Esophagus muscularis mucosa (tissue), 4 donors: ENCODE measurements around the gene STX1A. TPM values are rescaled to one million over a fixed set of nuclear protein-coding genes. Genes with fewer than 3 reads are reported as not detected.
A peak's percentile ranks its signal among the peaks of the same experiment; 100 is the strongest.

Experiments
- DNase-seq: peaks from one replicate; pipeline ENCODE4 v3.0.0-alpha.2; 2017; ENCODE audit errors: extremely low spot score
- H3K27ac ChIP-seq, 4 donors: fragments of 200-600 bp; sonication (generic); replicated peaks in 1 of 4; 1 replicate in 3 of 4; 2 replicates in 1 of 4; pipeline ENCODE4 v1.5.1; 2016 to 2019; ENCODE audit warnings: mild to moderate bottlenecking in 1 of 4
- H3K27me3 ChIP-seq, 4 donors: fragments of 200-600 bp; sonication (generic); one replicate each; pipeline versions ENCODE4 v1.5.1 to v1.6.0; 2016 to 2019
- H3K36me3 ChIP-seq, 4 donors: fragments of 200-600 bp; sonication (generic); one replicate each; pipeline ENCODE4 v1.5.1; 2016 to 2019
- H3K4me1 ChIP-seq, 4 donors: fragments of 200-600 bp; sonication (generic); one replicate each; pipeline ENCODE4 v1.5.1; 2016 to 2019
- H3K4me3 ChIP-seq, 4 donors: fragments of 200-600 bp; sonication (generic); 1 replicate in 2 of 4; 2 replicates in 2 of 4; pipeline ENCODE4 v1.5.1; 2016 to 2019; ENCODE audit warnings: mild to moderate bottlenecking in 4 of 4, moderate library complexity in 1 of 4
- H3K9me3 ChIP-seq, 4 donors: fragments of 200-600 bp; sonication (generic); 1 replicate in 3 of 4; 2 replicates in 1 of 4; pipeline ENCODE4 v1.5.1; 2016 to 2019
- CTCF ChIP-seq, 3 experiments: fragments of 200-600 bp in 2 of 3; fragments of 450-650 bp in 1 of 3; sonication (generic) in 2 of 3; IDR thresholded peaks; one replicate each; pipeline ENCODE4 v1.5.1; 2017 to 2019; ENCODE audit warnings: antibody characterized with exemption in 3 of 3, mild to moderate bottlenecking in 2 of 3, moderate library complexity in 1 of 3
- EP300 ChIP-seq: sonication (generic); formaldehyde crosslinking; IDR thresholded peaks from one replicate; pipeline ENCODE4 v1.6.1; 2017; ENCODE audit warnings: antibody characterized with exemption
- POLR2A ChIP-seq: fragments of 450-650 bp; IDR thresholded peaks from one replicate; pipeline ENCODE4 v1.6.1; 2017; ENCODE audit warnings: antibody characterized with exemption, moderate library complexity, mild to moderate bottlenecking, low read depth
- POLR2AphosphoS5 ChIP-seq, 2 donors: sonication (generic); formaldehyde crosslinking; IDR thresholded peaks; one replicate each; pipeline ENCODE4 v1.6.1; 2017; ENCODE audit warnings: antibody characterized with exemption in 2 of 2
- WGBS: methylation state at CpG from one replicate; pipeline ENCODE4 v1.1.5; 2018; 5-methylcytosine and 5-hydroxymethylcytosine counted together
- intact Hi-C: fragments of 100-400 bp; cut with DNase I; formaldehyde crosslinking; loops from one replicate; pipeline ENCODE4 v1.15.1; 2023
- total RNA-seq, 4 donors: library from RNA; depleted of rRNA; stranded (reverse); fragments of >200 nt; gene quantifications; one replicate each; pipeline versions ENCODE4 v1.1.0 to v1.2.1, GENCODE V29; 2016

The STX1A gene
- total RNA-seq, 4 donors from 2014 or later, result 7.1 to 16.0 (median 9.6) TPM

- intact Hi-C loops, result no loop called here
These were observed 16.0 kb upstream of the STX1A start for GRCh38 chr7:73735528-73735905.

GRCh38 chr7:73734619-73735527 is 15.4 kb upstream of the STX1A start:
- TF ChIP-seq CTCF (IDR thresholded peaks at IDR 0.05) (peak; percentile 55 to 83 (median 58)), EP300 (no peak), POLR2AphosphoS5 (IDR thresholded peaks at IDR 0.05) (peak; percentile 39 to 49), POLR2A (no peak)
- Histone ChIP-seq H3K9me3 (no peaks in the 10 kb centered on the region), H3K27ac (peak overlapping the region in 3 of 4 donors; percentile 9 to 52 (median 47)), H3K4me1 (peaks cover 17 to 33% (median 25%) of the 10 kb centered on the region in 4 donors), H3K27me3 (no peaks in the 10 kb centered on the region), H3K4me3 (no peak overlapping the region), H3K36me3 (peaks cover 0 to 23% (median 20%) of the 10 kb centered on the region in 4 donors)
- WGBS, result 62% methylated on average over 13 of the region's 16 CpGs
- intact Hi-C loops, result no loop called here
- no peak for DNase-seq

More at GRCh38 chr7:73735528-73735905, 16.0 kb upstream of the STX1A start:
- H3K4me1 ChIP-seq, result peaks cover 17 to 33% (median 25%) of the 10 kb centered on the region in 4 donors
- no peak overlapping the region for H3K4me3 ChIP-seq
- no peak for TF ChIP-seq POLR2AphosphoS5 (IDR thresholded peaks at IDR 0.05)
- TF ChIP-seq CTCF (IDR thresholded peaks at IDR 0.05), result no peak
- TF ChIP-seq EP300, result no peak
- TF ChIP-seq POLR2A, result no peak
- no peaks in the 10 kb centered on the region for H3K9me3 ChIP-seq
- H3K27ac ChIP-seq, result peak overlapping the region in 2 of 4 donors; percentile 47 to 52
- H3K36me3 ChIP-seq, result peaks cover 0 to 23% (median 20%) of the 10 kb centered on the region in 4 donors
- DNase-seq, result no peak
- WGBS, result 100% methylated on average over 1 of the region's 8 CpGs
- H3K27me3 ChIP-seq, result no peaks in the 10 kb centered on the region

DNA sequence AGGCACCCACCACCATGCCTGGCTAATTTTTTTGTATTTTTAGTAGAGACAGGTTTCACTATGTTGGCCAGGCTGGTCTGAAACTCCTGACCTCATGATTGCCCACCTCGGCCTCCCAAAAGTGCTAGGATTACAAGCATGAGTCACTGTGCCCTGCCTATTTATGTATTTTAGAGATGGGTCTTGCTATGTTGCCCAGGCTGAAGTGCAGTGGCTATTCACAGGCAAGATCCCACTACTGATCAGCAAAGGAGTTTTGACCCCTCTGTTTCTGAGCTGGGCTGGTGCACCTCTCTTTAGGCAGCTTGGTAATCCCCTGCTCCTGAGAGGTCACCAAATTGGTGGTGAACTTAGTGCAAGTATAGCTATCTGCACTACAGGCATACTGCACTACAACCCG is 12.9 kb upstream of the STX1A start:
- Histone ChIP-seq H3K4me1 (peaks cover 2 to 15% (median 9%) of the 10 kb centered on the region in 4 donors), H3K9me3 (no peaks in the 10 kb centered on the region), H3K27ac (no peak overlapping the region), H3K36me3 (peaks cover 0 to 22% (median 20%) of the 10 kb centered on the region in 4 donors), H3K4me3 (no peak overlapping the region), H3K27me3 (peaks cover 0 to 8% (median 0%) of the 10 kb centered on the region in 4 donors)
- TF ChIP-seq POLR2AphosphoS5 (IDR thresholded peaks at IDR 0.05) (no peak), POLR2A (no peak), EP300 (no peak), CTCF (IDR thresholded peaks at IDR 0.05) (no peak)
- no peak for DNase-seq
- 92% methylated on average over 2 of the region's 2 CpGs for WGBS
- intact Hi-C loops, result no loop called here

GRCh38 chr7:73730485-73730884 is 11.0 kb upstream of the STX1A start:
- 55% methylated on average over 3 of the region's 3 CpGs for WGBS
- no peak overlapping the region for H3K4me3 ChIP-seq
- no peak for DNase-seq
- TF ChIP-seq POLR2AphosphoS5 (IDR thresholded peaks at IDR 0.05) (no peak), CTCF (IDR thresholded peaks at IDR 0.05) (no peak), EP300 (no peak), POLR2A (no peak)
- intact Hi-C loops, result no loop called here
- peaks cover 0 to 3% (median 2%) of the 10 kb centered on the region in 4 donors for H3K36me3 ChIP-seq
- H3K9me3 ChIP-seq, result no peaks in the 10 kb centered on the region
- no peak overlapping the region for H3K27ac ChIP-seq
- peaks cover 0 to 18% (median 0%) of the 10 kb centered on the region in 4 donors for H3K27me3 ChIP-seq
- peaks cover 0 to 8% (median 6%) of the 10 kb centered on the region in 4 donors for H3K4me1 ChIP-seq
